ENCODE measurements around the gene IFITM5.

- TF ChIP-seq RAD21 (IDR thresholded peaks at IDR 0.05; ENCODE audit: low read depth) (no peak), CREB1 (IDR thresholded peaks at IDR 0.05; ENCODE audit: low read depth) (no peak), NFIC (IDR thresholded peaks at IDR 0.05) (no peak), EGR1 (IDR thresholded peaks at IDR 0.05) (no peak), TAF1 (IDR thresholded peaks at IDR 0.05; ENCODE audit: low read depth) (no peak), YY1 (IDR thresholded peaks at IDR 0.05; ENCODE audit: low read depth) (no peak), CEBPB (IDR thresholded peaks at IDR 0.05) (no peak), MAX (IDR thresholded peaks at IDR 0.05) (no peak), FOXM1 (IDR thresholded peaks at IDR 0.05; ENCODE audit: borderline replicate concordance, low read depth) (no peak), USF1 (IDR thresholded peaks at IDR 0.05) (no peak), EP300 (IDR thresholded peaks at IDR 0.05; ENCODE audit: borderline replicate concordance) (no peak), ZBTB7A (IDR thresholded peaks at IDR 0.05; ENCODE audit: low read depth) (no peak)
These were observed 6.9 kb downstream of the IFITM5 start for GRCh38 chr11:292211-293121.
